ENCODE results near the gene RFX7. TPM values are rescaled to one million over a fixed set of nuclear protein-coding genes. Genes with fewer than 3 reads are reported as not detected.
A peak's percentile ranks its signal among the peaks of the same experiment; 100 is the strongest.

The RFX7 gene
- total RNA-seq, 2 experiments from 2014 or later: 22.5 to 23.6 TPM

GRCh38 chr15:56244038-56244810, 545 bp upstream of the RFX7 start:
- peak in 12 of 14 experiments; percentile 2 to 58 (median 10) for DNase-seq
- Histone ChIP-seq H3K27me3 (ENCODE audit: control insufficient read depth in 1 of 2, insufficient read depth in 2 of 2, low read length in 2 of 2) (no peaks in the 10 kb centered on the region), H3K4me3 (ENCODE audit: low read length) (peak overlapping the region; percentile 73), H3K36me3 (ENCODE audit: insufficient read depth, low read length) (no peaks in the 10 kb centered on the region), H3K9me3 (ENCODE audit: control insufficient read depth in 1 of 2, insufficient read depth in 1 of 2, low read length in 2 of 2) (no peaks in the 10 kb centered on the region), H3K27ac (ENCODE audit: low read depth in 1 of 2, low read length in 2 of 2) (peak overlapping the region in 1 of 2 donors; percentile 63), H3K4me1 (ENCODE audit: insufficient read depth, low read length) (peaks cover 21% of the 10 kb centered on the region)
- Mint-ChIP-seq H3K9me3 (no peaks in the 10 kb centered on the region), H3K4me3 (peak overlapping the region; percentile 98), H3K27ac (peak overlapping the region; percentile 90), H3K27me3 (no peaks in the 10 kb centered on the region), H3K36me3 (ENCODE audit: low read depth) (peaks cover 11% of the 10 kb centered on the region), H3K4me1 (ENCODE audit: low read depth) (peaks cover 49% of the 10 kb centered on the region)
- ChIA-PET POLR2A (interaction anchor here (0.8 to 1.4 kb wide), 5 partner anchors 16 to 1463 kb away, joined by 3 to 6 read pairs (median 4); partner anchors contain the start of genes POLR2M and ZNF280D), CTCF (no interaction called here)
- ATAC-seq (ENCODE audit: poor library complexity): no peak
- no peak for TF ChIP-seq CTCF (IDR thresholded peaks at IDR 0.05)
- intact Hi-C loops (cut with DNase I, micrococcal nuclease): loop anchor here (2.0 to 10.0 kb wide), 11 partner anchors 37 to 1461 kb away; partner anchors contain the start of genes DNAAF4 (in 1 of the 2), NEDD4 (in 1 of the 2), POLR2M (in 1 of the 2) and RSL24D1 (in 1 of the 2)

- ChIA-PET POLR2A (interaction anchor here (1.3 kb wide), 1 partner anchor 16 kb away, joined by 4 read pairs; no protein-coding TSS in a partner anchor), CTCF (no interaction called here)
- Histone ChIP-seq H3K36me3 (ENCODE audit: insufficient read depth, low read length) (no peaks in the 10 kb centered on the region), H3K27me3 (ENCODE audit: control insufficient read depth in 1 of 2, insufficient read depth in 2 of 2, low read length in 2 of 2) (no peaks in the 10 kb centered on the region), H3K4me1 (ENCODE audit: insufficient read depth, low read length) (peaks cover 24% of the 10 kb centered on the region), H3K9me3 (ENCODE audit: control insufficient read depth in 1 of 2, insufficient read depth in 1 of 2, low read length in 2 of 2) (no peaks in the 10 kb centered on the region), H3K4me3 (ENCODE audit: low read length) (peak overlapping the region; percentile 64), H3K27ac (ENCODE audit: low read depth in 1 of 2, low read length in 2 of 2) (no peak overlapping the region)
- ATAC-seq (ENCODE audit: poor library complexity) (no peak), DNase-seq (peak in 1 of 14 experiments; percentile 6)
- intact Hi-C loops (cut with DNase I, micrococcal nuclease): loop anchor here (5.0 to 10.0 kb wide), 10 partner anchors 35 to 1462 kb away; partner anchors contain the start of genes DNAAF4 (in 1 of the 2), NEDD4 (in 1 of the 2), POLR2M (in 1 of the 2) and RSL24D1 (in 1 of the 2)
- Mint-ChIP-seq H3K27ac (peak overlapping the region; percentile 82), H3K4me3 (peak overlapping the region; percentile 89), H3K9me3 (no peaks in the 10 kb centered on the region), H3K4me1 (ENCODE audit: low read depth) (peaks cover 59% of the 10 kb centered on the region), H3K27me3 (no peaks in the 10 kb centered on the region), H3K36me3 (ENCODE audit: low read depth) (peaks cover 16% of the 10 kb centered on the region)
- no peak for TF ChIP-seq CTCF (IDR thresholded peaks at IDR 0.05)
Observed at GRCh38 chr15:56242576-56243162, 1.0 kb downstream of the RFX7 start.

- Histone ChIP-seq H3K4me3 (ENCODE audit: low read length) (peak overlapping the region; percentile 64), H3K27me3 (ENCODE audit: control insufficient read depth in 1 of 2, insufficient read depth in 2 of 2, low read length in 2 of 2) (no peaks in the 10 kb centered on the region), H3K36me3 (ENCODE audit: insufficient read depth, low read length) (no peaks in the 10 kb centered on the region), H3K27ac (ENCODE audit: low read depth in 1 of 2, low read length in 2 of 2) (no peak overlapping the region), H3K9me3 (ENCODE audit: control insufficient read depth in 1 of 2, insufficient read depth in 1 of 2, low read length in 2 of 2) (no peaks in the 10 kb centered on the region), H3K4me1 (ENCODE audit: insufficient read depth, low read length) (peaks cover 24% of the 10 kb centered on the region)
- intact Hi-C loops (cut with DNase I, micrococcal nuclease): loop anchor here (5.0 to 10.0 kb wide), 10 partner anchors 34 to 1463 kb away; partner anchors contain the start of genes DNAAF4 (in 1 of the 2), NEDD4 (in 1 of the 2), POLR2M (in 1 of the 2) and RSL24D1 (in 1 of the 2)
- ATAC-seq (ENCODE audit: poor library complexity) (no peak), DNase-seq (peak in 2 of 14 experiments; percentile 19 to 38)
- peak overlapping the region; percentile 82 for H3K27ac Mint-ChIP-seq
- H3K9me3 Mint-ChIP-seq: no peaks in the 10 kb centered on the region
- H3K27me3 Mint-ChIP-seq: no peaks in the 10 kb centered on the region
- ChIA-PET POLR2A (no interaction called here), CTCF (no interaction called here)
- H3K4me3 Mint-ChIP-seq: peak overlapping the region; percentile 89
- no peak for TF ChIP-seq CTCF (IDR thresholded peaks at IDR 0.05)
- H3K4me1 Mint-ChIP-seq (ENCODE audit: low read depth): peaks cover 70% of the 10 kb centered on the region
- peaks cover 27% of the 10 kb centered on the region for H3K36me3 Mint-ChIP-seq (ENCODE audit: low read depth)
Observed at GRCh38 chr15:56241374-56242105, 2.1 kb downstream of the RFX7 start.
